Left lung (tissue), 10 donors: ENCODE measurements around the gene CPSF2. TPM values are rescaled to one million over a fixed set of nuclear protein-coding genes. Genes with fewer than 3 reads are reported as not detected.
A peak's percentile ranks its signal among the peaks of the same experiment; 100 is the strongest.

Experiments
- ATAC-seq: fragments of 200-7000 bp; cut with Tn5 transposase; one replicate; pipeline ENCODE4 v1.9.1; 2020; ENCODE audit warnings: moderate library complexity
- DNase-seq, 4 donors: peaks; one replicate each; pipeline ENCODE4 v3.0.0-alpha.2; 2013 to 2020
- H3K27ac ChIP-seq, 2 donors: fragments of 200-600 bp; sonication (generic) in 1 of 2; one replicate each; pipeline versions ENCODE4 v1.5.0 to v1.8.0; 2020 to 2021
- H3K27me3 ChIP-seq, 2 donors: fragments of 200-600 bp; sonication (generic) in 1 of 2; one replicate each; pipeline versions ENCODE4 v1.5.0 to v1.8.0; 2020 to 2021
- H3K36me3 ChIP-seq, 2 donors: fragments of 200-600 bp; sonication (generic) in 1 of 2; one replicate each; pipeline versions ENCODE4 v1.5.0 to v1.8.0; 2020 to 2021
- H3K4me1 ChIP-seq, 2 donors: fragments of 200-600 bp; one replicate each; pipeline ENCODE4 v1.8.0; 2021
- H3K4me3 ChIP-seq, 2 donors: fragments of 200-600 bp; sonication (generic) in 1 of 2; one replicate each; pipeline versions ENCODE4 v1.5.0 to v1.8.0; 2020 to 2021; ENCODE audit warnings: mild to moderate bottlenecking in 1 of 2
- H3K9me3 ChIP-seq, 2 donors: fragments of 200-600 bp; sonication (generic) in 1 of 2; one replicate each; pipeline versions ENCODE4 v1.5.0 to v1.8.0; 2020 to 2021
- CTCF ChIP-seq, 2 donors: fragments of 200-600 bp; sonication (generic) in 1 of 2; IDR thresholded peaks; one replicate each; pipeline versions ENCODE4 v1.5.0 to v1.8.0; 2021; ENCODE audit warnings: antibody characterized with exemption in 2 of 2
- intact Hi-C, 2 donors: fragments of 100-400 bp; cut with DNase I; formaldehyde crosslinking; loops; one replicate each; pipeline versions ENCODE4 v1.11.2 to v1.14.2; 2022
- polyA plus RNA-seq, 6 donors: library from polyadenylated mRNA; unstranded; fragments of 120-200 nt; gene quantifications; one replicate each; pipeline ENCODE4 v1.2.1, GENCODE V29; 2013; ENCODE audit not compliant: insufficient read length in 6 of 6
- total RNA-seq, 2 donors: library from RNA; stranded (reverse); fragmentation: NEBNext Ultra II Directional; extraction: Animal tissue kit (Norgen Biotek cat#: 25700); gene quantifications; one replicate each; pipeline ENCODE4 v1.2.1, GENCODE V29; 2021
- donor health status: DM: no; HTN: yes; CAD: no.
- donor health status: DM: no; HTN: no; CAD: no.

Gene CPSF2
- total and polyA plus RNA-seq, 8 donors: 51.8 to 64.6 (median 57.7) TPM

GRCh38 chr14:92106143-92106926, 15.4 kb upstream of the CPSF2 start, which contains the start of gene ATXN3:
TSS of gene ATXN3 (minus strand) at chr14:92106582. CDS start at chr14:92106552, 30 bp downstream.
- Histone ChIP-seq H3K9me3 (no peaks in the 10 kb centered on the region), H3K27ac (peak within 1 kb of the TSS; percentile 96), H3K36me3 (no peaks in the 10 kb centered on the region), H3K4me1 (peaks cover 16 to 40% of the 10 kb centered on the region in 2 donors), H3K27me3 (no peaks in the 10 kb centered on the region), H3K4me3 (peak within 1 kb of the TSS; percentile 82 to 98)
- ATAC-seq: peak; percentile 96
- DNase-seq: peak; percentile 92 to 99 (median 99)
- TF ChIP-seq CTCF (IDR thresholded peaks at IDR 0.05): peak; percentile 59
- intact Hi-C loops: no loop called here

- TF ChIP-seq CTCF (IDR thresholded peaks at IDR 0.05): no peak
- H3K36me3 ChIP-seq: no peaks in the 10 kb centered on the region
- H3K9me3 ChIP-seq: no peaks in the 10 kb centered on the region
- intact Hi-C loops: no loop called here
- ATAC-seq (no peak), DNase-seq (no peak)
- no peaks in the 10 kb centered on the region for H3K27me3 ChIP-seq
- peaks cover 13 to 25% of the 10 kb centered on the region in 2 donors for H3K4me1 ChIP-seq
- H3K4me3 ChIP-seq: no peak overlapping the region
- H3K27ac ChIP-seq: no peak overlapping the region
These were observed 13.2 kb upstream of the CPSF2 start for GRCh38 chr14:92108345-92109254.

GRCh38 chr14:92109490-92109889, 12.3 kb upstream of the CPSF2 start:
- ATAC-seq: no peak
- Histone ChIP-seq H3K9me3 (no peaks in the 10 kb centered on the region), H3K4me1 (peaks cover 8 to 16% of the 10 kb centered on the region in 2 donors), H3K36me3 (peaks cover 0 to 2% of the 10 kb centered on the region in 2 donors), H3K27ac (no peak overlapping the region), H3K4me3 (no peak overlapping the region), H3K27me3 (no peaks in the 10 kb centered on the region)
- TF ChIP-seq CTCF (IDR thresholded peaks at IDR 0.05): no peak
- no peak for DNase-seq
- intact Hi-C loops: no loop called here

- intact Hi-C loops: no loop called here
- DNase-seq (peak in 3 of 4 donors; percentile 29 to 82 (median 43)), ATAC-seq (peak; percentile 55)
- Histone ChIP-seq H3K4me1 (peaks cover 14 to 48% of the 10 kb centered on the region in 2 donors), H3K27me3 (no peaks in the 10 kb centered on the region), H3K36me3 (peaks cover 0 to 35% of the 10 kb centered on the region in 2 donors), H3K4me3 (peak overlapping the region; percentile 79 to 89), H3K27ac (peak overlapping the region; percentile 93 to 97), H3K9me3 (no peaks in the 10 kb centered on the region)
- TF ChIP-seq CTCF (IDR thresholded peaks at IDR 0.05): no peak
These were observed 531 bp upstream of the CPSF2 start for GRCh38 chr14:92121207-92121669.

- no peak for TF ChIP-seq CTCF (IDR thresholded peaks at IDR 0.05)
- peaks cover 14 to 49% of the 10 kb centered on the region in 2 donors for H3K4me1 ChIP-seq
- ATAC-seq: peak; percentile 47
These were observed 545 bp downstream of the CPSF2 start for GRCh38 chr14:92122351-92122677.

More at GRCh38 chr14:92122351-92122677, 545 bp downstream of the CPSF2 start:
- peak overlapping the region; percentile 93 to 97 for H3K27ac ChIP-seq
- H3K27me3 ChIP-seq: no peaks in the 10 kb centered on the region
- H3K9me3 ChIP-seq: no peaks in the 10 kb centered on the region
- intact Hi-C loops: no loop called here
- peak in 2 of 4 donors; percentile 39 for DNase-seq
- H3K4me3 ChIP-seq: peak overlapping the region; percentile 79 to 89
- H3K36me3 ChIP-seq: peaks cover 0 to 36% of the 10 kb centered on the region in 2 donors
